Gastroesophageal sphincter (tissue), 3 donors: ENCODE data around the gene SRSF8.

ENCODE experiments used
- EP300 ChIP-seq: sonication (generic); formaldehyde crosslinking; IDR thresholded peaks from one replicate; pipeline ENCODE4 v1.6.1; 2017; ENCODE audit warnings: antibody characterized with exemption, mild to moderate bottlenecking
- TF ChIP-seq, protein P1 (sequence below), 4 experiments: fragments of 200-600 bp in 2 of 4; fragments of 450-650 bp in 2 of 4; sonication (generic) in 1 of 4; IDR thresholded peaks; one replicate each; pipeline ENCODE4 v1.5.1; 2017 to 2019; ENCODE audit warnings: antibody characterized with exemption in 4 of 4, mild to moderate bottlenecking in 2 of 4, moderate library complexity in 2 of 4

GRCh38 chr11:95111923-95112540 lies 45.3 kb downstream of the SRSF8 start:
- no peak for TF ChIP-seq EP300
- TF ChIP-seq, protein P1, sequence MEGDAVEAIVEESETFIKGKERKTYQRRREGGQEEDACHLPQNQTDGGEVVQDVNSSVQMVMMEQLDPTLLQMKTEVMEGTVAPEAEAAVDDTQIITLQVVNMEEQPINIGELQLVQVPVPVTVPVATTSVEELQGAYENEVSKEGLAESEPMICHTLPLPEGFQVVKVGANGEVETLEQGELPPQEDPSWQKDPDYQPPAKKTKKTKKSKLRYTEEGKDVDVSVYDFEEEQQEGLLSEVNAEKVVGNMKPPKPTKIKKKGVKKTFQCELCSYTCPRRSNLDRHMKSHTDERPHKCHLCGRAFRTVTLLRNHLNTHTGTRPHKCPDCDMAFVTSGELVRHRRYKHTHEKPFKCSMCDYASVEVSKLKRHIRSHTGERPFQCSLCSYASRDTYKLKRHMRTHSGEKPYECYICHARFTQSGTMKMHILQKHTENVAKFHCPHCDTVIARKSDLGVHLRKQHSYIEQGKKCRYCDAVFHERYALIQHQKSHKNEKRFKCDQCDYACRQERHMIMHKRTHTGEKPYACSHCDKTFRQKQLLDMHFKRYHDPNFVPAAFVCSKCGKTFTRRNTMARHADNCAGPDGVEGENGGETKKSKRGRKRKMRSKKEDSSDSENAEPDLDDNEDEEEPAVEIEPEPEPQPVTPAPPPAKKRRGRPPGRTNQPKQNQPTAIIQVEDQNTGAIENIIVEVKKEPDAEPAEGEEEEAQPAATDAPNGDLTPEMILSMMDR (IDR thresholded peaks at IDR 0.05): no peak
